ENCODE results near the gene CDK2AP2. TPM values are rescaled to one million over a fixed set of nuclear protein-coding genes. Genes with fewer than 3 reads are reported as not detected.
"Not testable (repeated sequence)": the region's sequence is repeated elsewhere in the genome, so short reads cannot be mapped to it uniquely, and the experiment has no call there.

Gene CDK2AP2
- total RNA-seq, 1 donor from 2014 or later, result 45.0 TPM

- Histone ChIP-seq H3K36me3 (ENCODE audit: insufficient read depth, low read length) (no peaks in the 10 kb centered on the region), H3K79me2 (ENCODE audit: insufficient read depth, low read length) (peaks cover 28% of the 10 kb centered on the region), H3K4me3 (ENCODE audit: insufficient read depth, low read depth, low read length) (peak within 1 kb of the TSS; percentile 76), H3K4me1 (ENCODE audit: insufficient read depth, low read length) (peaks cover 11% of the 10 kb centered on the region), H3K4me2 (ENCODE audit: low read length) (peak within 1 kb of the TSS; percentile 86), H3K27ac (ENCODE audit: low read depth, low read length) (peak within 1 kb of the TSS; percentile 71), H3K27me3 (ENCODE audit: insufficient read depth, low read length) (no peaks in the 10 kb centered on the region), H2AFZ (ENCODE audit: low read depth, low read length) (peak within 1 kb of the TSS; percentile 97), H3K9me3 (ENCODE audit: insufficient read depth, low read depth, low read length) (no peaks in the 10 kb centered on the region), H3K9ac (ENCODE audit: low read length) (peak within 1 kb of the TSS; percentile 80), H4K20me1 (ENCODE audit: insufficient read depth, low read length) (peaks cover 20% of the 10 kb centered on the region)
- H3K4me1 Mint-ChIP-seq (ENCODE audit: low read depth, unreplicated experiment), result peaks cover 4% of the 10 kb centered on the region
- peak; percentile 45 for FAIRE-seq
- TF ChIP-seq CTCF (IDR thresholded peaks at IDR 0.05; ENCODE audit: insufficient read depth, low read depth, low read length) (no peak), EZH2 (IDR thresholded peaks at IDR 0.05; ENCODE audit: insufficient read depth, low read length) (no peak)
- H3K9me3 Mint-ChIP-seq (ENCODE audit: unreplicated experiment), result peaks cover 2% of the 10 kb centered on the region
- DNase-seq (ENCODE audit: low read depth), result peak; percentile 92
- peak within 1 kb of the TSS; percentile 99 for H3K27ac Mint-ChIP-seq (ENCODE audit: unreplicated experiment)
- peak within 1 kb of the TSS; percentile 95 for H3K4me3 Mint-ChIP-seq (ENCODE audit: unreplicated experiment)
- no peaks in the 10 kb centered on the region for H3K27me3 Mint-ChIP-seq (ENCODE audit: low read depth, unreplicated experiment)
- peaks cover 19% of the 10 kb centered on the region for H3K36me3 Mint-ChIP-seq (ENCODE audit: low read depth, unreplicated experiment)
These were observed 24.8 kb downstream of the CDK2AP2 start, which contains the start of gene AIP for GRCh38 chr11:67482827-67483798. AIP (plus strand) TSS chr11:67483026; CDS start chr11:67483159, 133 bp downstream.

GRCh38 chr11:67482275-67482826 lies 25.6 kb downstream of the CDK2AP2 start:
- peaks cover 11% of the 10 kb centered on the region for H3K4me1 ChIP-seq (ENCODE audit: insufficient read depth, low read length)
- Mint-ChIP-seq H3K27me3 (ENCODE audit: low read depth, unreplicated experiment) (no peaks in the 10 kb centered on the region), H3K4me3 (ENCODE audit: unreplicated experiment) (peak overlapping the region; percentile 95), H3K9me3 (ENCODE audit: unreplicated experiment) (peaks cover 2% of the 10 kb centered on the region), H3K27ac (ENCODE audit: unreplicated experiment) (peak overlapping the region; percentile 99), H3K36me3 (ENCODE audit: low read depth, unreplicated experiment) (peaks cover 13% of the 10 kb centered on the region), H3K4me1 (ENCODE audit: low read depth, unreplicated experiment) (peaks cover 4% of the 10 kb centered on the region)
- peak overlapping the region; percentile 76 for H3K4me3 ChIP-seq (ENCODE audit: insufficient read depth, low read depth, low read length)
- no peaks in the 10 kb centered on the region for H3K27me3 ChIP-seq (ENCODE audit: insufficient read depth, low read length)
- peak overlapping the region; percentile 86 for H3K4me2 ChIP-seq (ENCODE audit: low read length)
- FAIRE-seq, result no peak
- peak overlapping the region; percentile 80 for H3K9ac ChIP-seq (ENCODE audit: low read length)
- H4K20me1 ChIP-seq (ENCODE audit: insufficient read depth, low read length), result peaks cover 20% of the 10 kb centered on the region
- H3K36me3 ChIP-seq (ENCODE audit: insufficient read depth, low read length), result no peaks in the 10 kb centered on the region
- peak overlapping the region; percentile 97 for H2AFZ ChIP-seq (ENCODE audit: low read depth, low read length)
- TF ChIP-seq EZH2 (IDR thresholded peaks at IDR 0.05; ENCODE audit: insufficient read depth, low read length) (no peak), CTCF (IDR thresholded peaks at IDR 0.05; ENCODE audit: insufficient read depth, low read depth, low read length) (no peak)
- H3K9me3 ChIP-seq (ENCODE audit: insufficient read depth, low read depth, low read length), result no peaks in the 10 kb centered on the region
- no peak for DNase-seq (ENCODE audit: low read depth)
- peaks cover 28% of the 10 kb centered on the region for H3K79me2 ChIP-seq (ENCODE audit: insufficient read depth, low read length)
- H3K27ac ChIP-seq (ENCODE audit: low read depth, low read length), result peak overlapping the region; percentile 71

GRCh38 chr11:67477344-67478050 lies 30.5 kb downstream of the CDK2AP2 start:
- H3K27me3 ChIP-seq (ENCODE audit: insufficient read depth, low read length); H3K4me2 ChIP-seq (ENCODE audit: low read length); H3K4me1 Mint-ChIP-seq (ENCODE audit: low read depth, unreplicated experiment); H3K9ac ChIP-seq (ENCODE audit: low read length); H3K27ac Mint-ChIP-seq (ENCODE audit: unreplicated experiment); H3K4me3 ChIP-seq (ENCODE audit: insufficient read depth, low read depth, low read length); FAIRE-seq; H3K4me1 ChIP-seq (ENCODE audit: insufficient read depth, low read length); H3K27me3 Mint-ChIP-seq (ENCODE audit: low read depth, unreplicated experiment); H3K4me3 Mint-ChIP-seq (ENCODE audit: unreplicated experiment); H3K36me3 ChIP-seq (ENCODE audit: insufficient read depth, low read length); H3K27ac ChIP-seq (ENCODE audit: low read depth, low read length); DNase-seq (ENCODE audit: low read depth); H3K9me3 Mint-ChIP-seq (ENCODE audit: unreplicated experiment); H4K20me1 ChIP-seq (ENCODE audit: insufficient read depth, low read length); H2AFZ ChIP-seq (ENCODE audit: low read depth, low read length); H3K9me3 ChIP-seq (ENCODE audit: insufficient read depth, low read depth, low read length); H3K36me3 Mint-ChIP-seq (ENCODE audit: low read depth, unreplicated experiment); H3K79me2 ChIP-seq (ENCODE audit: insufficient read depth, low read length): not testable (repeated sequence)

- not testable (repeated sequence) for H3K4me3 ChIP-seq (ENCODE audit: insufficient read depth, low read depth, low read length); H3K79me2 ChIP-seq (ENCODE audit: insufficient read depth, low read length); H3K4me1 ChIP-seq (ENCODE audit: insufficient read depth, low read length); H4K20me1 ChIP-seq (ENCODE audit: insufficient read depth, low read length); H2AFZ ChIP-seq (ENCODE audit: low read depth, low read length); H3K4me1 Mint-ChIP-seq (ENCODE audit: low read depth, unreplicated experiment); H3K9me3 Mint-ChIP-seq (ENCODE audit: unreplicated experiment); H3K9me3 ChIP-seq (ENCODE audit: insufficient read depth, low read depth, low read length); H3K36me3 Mint-ChIP-seq (ENCODE audit: low read depth, unreplicated experiment); H3K4me3 Mint-ChIP-seq (ENCODE audit: unreplicated experiment); FAIRE-seq; H3K27me3 Mint-ChIP-seq (ENCODE audit: low read depth, unreplicated experiment); H3K27me3 ChIP-seq (ENCODE audit: insufficient read depth, low read length); H3K4me2 ChIP-seq (ENCODE audit: low read length); H3K27ac Mint-ChIP-seq (ENCODE audit: unreplicated experiment); H3K27ac ChIP-seq (ENCODE audit: low read depth, low read length); H3K9ac ChIP-seq (ENCODE audit: low read length); DNase-seq (ENCODE audit: low read depth); H3K36me3 ChIP-seq (ENCODE audit: insufficient read depth, low read length)
These were observed 31.3 kb downstream of the CDK2AP2 start for GRCh38 chr11:67476692-67477091.

All from astrocyte (in vitro differentiated cells and primary cell).